Tibial nerve (tissue), 3 donors: ENCODE measurements around the gene NEGR1.

ENCODE experiments used
- EP300 ChIP-seq, 2 donors: sonication (generic); formaldehyde crosslinking; IDR thresholded peaks; one replicate each; pipeline ENCODE4 v1.6.1; 2017; ENCODE audit warnings: antibody characterized with exemption in 2 of 2, mild to moderate bottlenecking in 1 of 2
- POLR2A ChIP-seq, 2 donors: fragments of 450-650 bp; IDR thresholded peaks; one replicate each; pipeline ENCODE4 v1.6.1; 2017; ENCODE audit warnings: antibody characterized with exemption in 2 of 2, mild to moderate bottlenecking in 2 of 2, moderate library complexity in 2 of 2

GRCh38 chr1:72111662-72112061, 170.7 kb downstream of the NEGR1 start:
- no peak for TF ChIP-seq EP300 (IDR thresholded peaks at IDR 0.05)
- TF ChIP-seq POLR2A (IDR thresholded peaks at IDR 0.05): no peak
